ENCODE results near the gene MTA3. TPM values are rescaled to one million over a fixed set of nuclear protein-coding genes. Genes with fewer than 3 reads are reported as not detected.

The MTA3 gene
- total and polyA plus RNA-seq, 2 of the 8 experiments (the other 6 are each of a cell fraction or from before 2014, with no cell fraction given), result 125 to 184 TPM

GRCh38 chr2:42792583-42793333, 224.3 kb downstream of the MTA3 start, which contains the start of gene HAAO (continued):
- TF ChIP-seq YY1 (IDR thresholded peaks at IDR 0.05; ENCODE audit: low read depth, low read length), result no peak
- no peak for TF ChIP-seq EZH2 (IDR thresholded peaks at IDR 0.05; ENCODE audit: low read depth, low read length, severe bottlenecking)
- TF ChIP-seq ATF2 (IDR thresholded peaks at IDR 0.05; ENCODE audit: low read length), result no peak
- TF ChIP-seq BRCA1 (IDR thresholded peaks at IDR 0.05; ENCODE audit: low read depth, low read length), result no peak
- TF ChIP-seq SIN3A (conservative IDR thresholded peaks at IDR 0.05 in 1 of 2, IDR thresholded peaks at IDR 0.05 in 1 of 2; ENCODE audit: low read depth in 1 of 2, low read length in 2 of 2), result no peak
- TF ChIP-seq SIX5 (IDR thresholded peaks at IDR 0.05; ENCODE audit: low read depth, low read length), result no peak
- TF ChIP-seq ATF3 (IDR thresholded peaks at IDR 0.05; ENCODE audit: insufficient read depth, low read depth, low read length), result no peak
- TF ChIP-seq ZNF274 (IDR thresholded peaks at IDR 0.05; ENCODE audit: borderline replicate concordance, extremely low read depth, low read length), result no peak
- no peak for TF ChIP-seq POU5F1 (IDR thresholded peaks at IDR 0.05; ENCODE audit: low read depth, low read length)
- no peak for TF ChIP-seq CHD2 (IDR thresholded peaks at IDR 0.05; ENCODE audit: low read length)

Data from H1 (cell line).